ENCODE measurements around the gene CLCA1. TPM values are rescaled to one million over a fixed set of nuclear protein-coding genes. Genes with fewer than 3 reads are reported as not detected.

The CLCA1 gene, protein sequence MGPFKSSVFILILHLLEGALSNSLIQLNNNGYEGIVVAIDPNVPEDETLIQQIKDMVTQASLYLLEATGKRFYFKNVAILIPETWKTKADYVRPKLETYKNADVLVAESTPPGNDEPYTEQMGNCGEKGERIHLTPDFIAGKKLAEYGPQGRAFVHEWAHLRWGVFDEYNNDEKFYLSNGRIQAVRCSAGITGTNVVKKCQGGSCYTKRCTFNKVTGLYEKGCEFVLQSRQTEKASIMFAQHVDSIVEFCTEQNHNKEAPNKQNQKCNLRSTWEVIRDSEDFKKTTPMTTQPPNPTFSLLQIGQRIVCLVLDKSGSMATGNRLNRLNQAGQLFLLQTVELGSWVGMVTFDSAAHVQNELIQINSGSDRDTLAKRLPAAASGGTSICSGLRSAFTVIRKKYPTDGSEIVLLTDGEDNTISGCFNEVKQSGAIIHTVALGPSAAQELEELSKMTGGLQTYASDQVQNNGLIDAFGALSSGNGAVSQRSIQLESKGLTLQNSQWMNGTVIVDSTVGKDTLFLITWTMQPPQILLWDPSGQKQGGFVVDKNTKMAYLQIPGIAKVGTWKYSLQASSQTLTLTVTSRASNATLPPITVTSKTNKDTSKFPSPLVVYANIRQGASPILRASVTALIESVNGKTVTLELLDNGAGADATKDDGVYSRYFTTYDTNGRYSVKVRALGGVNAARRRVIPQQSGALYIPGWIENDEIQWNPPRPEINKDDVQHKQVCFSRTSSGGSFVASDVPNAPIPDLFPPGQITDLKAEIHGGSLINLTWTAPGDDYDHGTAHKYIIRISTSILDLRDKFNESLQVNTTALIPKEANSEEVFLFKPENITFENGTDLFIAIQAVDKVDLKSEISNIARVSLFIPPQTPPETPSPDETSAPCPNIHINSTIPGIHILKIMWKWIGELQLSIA
- not detected for polyA plus RNA-seq (2013, experiment 1 of 2; ENCODE audit: insufficient read length)
- not detected for polyA plus RNA-seq (2013, experiment 2 of 2; ENCODE audit: insufficient read length)

DNA sequence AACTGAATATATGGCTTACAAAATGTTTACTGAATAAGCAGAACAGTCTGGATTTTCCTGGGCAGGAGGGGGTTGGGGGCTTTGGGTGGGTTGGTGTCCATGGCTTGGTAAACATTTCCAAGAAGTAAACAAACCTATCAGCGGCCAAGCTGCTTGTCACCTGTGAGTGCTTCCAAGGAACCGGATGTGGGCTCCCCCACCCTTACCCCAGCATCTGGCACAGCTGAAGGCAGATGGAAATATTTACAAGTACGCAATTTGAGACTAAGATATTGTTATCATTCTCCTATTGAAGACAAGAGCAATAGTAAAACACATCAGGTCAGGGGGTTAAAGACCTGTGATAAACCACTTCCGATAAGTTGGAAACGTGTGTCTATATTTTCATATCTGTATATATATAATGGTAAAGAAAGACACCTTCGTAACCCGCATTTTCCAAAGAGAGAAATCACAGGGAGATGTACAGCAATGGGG, at the start of gene CLCA1:
CLCA1 (plus strand) TSS at position 427 of the 477 bp plus-strand sequence; CDS start at position 472, 45 bp downstream.
- DNase-seq: no peak

DNA sequence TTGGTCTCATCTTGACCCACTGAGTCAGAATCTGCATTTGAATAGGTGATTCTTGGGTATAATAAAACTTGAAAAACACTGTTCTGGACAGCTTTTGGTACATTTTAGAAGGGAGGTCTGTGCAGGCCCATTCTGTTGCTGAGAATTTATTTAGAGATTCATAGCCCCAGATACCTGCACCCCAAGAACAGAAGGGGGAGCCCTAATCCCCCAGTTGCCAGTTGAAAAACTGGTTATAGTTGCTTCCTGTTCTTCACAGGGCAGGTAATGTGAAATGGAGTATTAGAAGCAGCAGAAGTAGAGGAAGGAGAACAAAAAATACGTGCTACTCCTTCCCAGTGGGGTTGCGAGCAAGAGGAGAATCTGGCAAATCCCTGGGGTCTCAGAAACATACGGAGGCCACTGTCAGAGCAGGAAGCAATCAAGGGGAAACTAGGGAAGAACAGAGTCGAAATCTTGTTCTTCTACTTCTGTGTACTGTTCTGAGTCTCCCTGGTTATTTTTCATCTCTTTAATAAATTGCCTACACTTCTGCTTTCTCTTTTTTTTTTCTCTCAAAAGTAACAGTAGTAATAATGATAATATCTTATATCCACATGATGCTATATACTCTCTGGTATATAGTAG, 49.3 kb upstream of the CLCA1 start:
- DNase-seq: peak; percentile 37

DNA sequence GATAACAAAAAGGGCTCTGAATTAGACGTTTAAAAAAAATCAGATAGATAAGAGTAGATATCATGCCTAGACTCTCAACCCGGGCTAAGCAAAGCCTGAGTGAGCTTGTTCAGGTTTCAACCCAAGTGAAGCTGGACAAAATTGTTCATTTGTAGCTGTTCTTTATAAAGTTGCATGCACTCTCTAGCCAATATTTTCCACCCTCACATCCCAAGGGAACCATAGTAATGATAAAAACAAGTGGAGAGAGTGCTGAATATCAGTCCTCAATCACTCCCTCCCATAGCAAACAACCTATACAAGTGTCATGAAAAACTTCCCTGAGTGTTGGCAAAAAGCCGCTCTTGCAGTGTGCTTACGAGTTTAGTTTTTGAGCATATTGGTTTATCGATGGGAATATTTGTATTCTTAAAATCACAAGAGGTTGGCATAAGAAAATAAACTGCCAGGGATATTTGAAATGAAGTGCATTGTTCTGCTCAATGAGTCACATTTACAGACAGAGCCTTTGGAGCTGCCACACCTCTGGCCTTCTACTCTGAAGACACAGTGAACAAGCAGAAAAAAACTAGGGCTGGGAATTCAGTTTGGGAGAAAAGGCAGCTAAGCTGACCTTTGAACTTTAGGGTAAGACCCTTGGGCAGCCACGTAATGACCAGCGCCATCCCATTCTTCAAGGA, 47.0 kb upstream of the CLCA1 start:
- no peak for DNase-seq

DNA sequence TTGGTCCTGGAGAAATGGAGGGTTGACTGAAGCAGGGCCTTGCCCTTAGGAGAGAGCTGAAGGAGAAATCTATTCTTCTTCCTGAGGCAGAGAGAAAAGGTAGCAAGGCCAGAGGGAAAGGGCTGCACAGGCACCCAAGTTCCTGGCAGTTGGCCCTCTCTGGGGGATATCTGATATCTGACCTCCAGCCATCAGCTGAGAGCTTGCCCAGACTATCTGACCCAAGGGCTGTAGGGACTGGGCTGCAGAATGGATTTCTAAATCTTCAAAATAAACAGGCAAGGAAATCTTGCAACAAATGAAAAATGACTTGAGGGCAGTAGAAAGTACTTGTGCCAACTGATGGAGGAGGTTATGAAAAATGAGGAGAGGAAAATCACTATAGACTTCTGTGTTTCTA, 45.3 kb upstream of the CLCA1 start:
- no peak for DNase-seq

DNA sequence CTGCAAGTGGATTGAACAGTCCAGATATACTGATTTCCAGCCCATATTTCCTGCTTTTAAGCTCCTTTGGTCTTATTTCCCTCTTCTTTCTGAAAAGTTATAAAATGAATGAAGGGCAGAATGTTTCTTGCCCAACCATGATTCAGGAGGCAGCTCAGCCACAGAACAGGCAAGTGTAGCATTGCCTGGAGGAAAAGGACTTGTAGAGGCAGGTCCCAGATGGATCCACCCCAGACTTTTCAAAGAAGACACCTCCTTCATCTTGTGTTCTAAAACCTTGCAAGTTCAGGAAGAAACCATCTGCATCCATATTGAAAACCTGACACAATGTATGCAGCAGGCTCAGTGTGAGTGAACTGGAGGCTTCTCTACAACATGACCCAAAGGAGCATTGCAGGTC, 44.9 kb upstream of the CLCA1 start, which contains the start of gene CLCA2:
CLCA2 (plus strand) TSS at position 299 of the 400 bp plus-strand sequence; CDS start at position 376, 77 bp downstream.
- no peak for DNase-seq

DNA sequence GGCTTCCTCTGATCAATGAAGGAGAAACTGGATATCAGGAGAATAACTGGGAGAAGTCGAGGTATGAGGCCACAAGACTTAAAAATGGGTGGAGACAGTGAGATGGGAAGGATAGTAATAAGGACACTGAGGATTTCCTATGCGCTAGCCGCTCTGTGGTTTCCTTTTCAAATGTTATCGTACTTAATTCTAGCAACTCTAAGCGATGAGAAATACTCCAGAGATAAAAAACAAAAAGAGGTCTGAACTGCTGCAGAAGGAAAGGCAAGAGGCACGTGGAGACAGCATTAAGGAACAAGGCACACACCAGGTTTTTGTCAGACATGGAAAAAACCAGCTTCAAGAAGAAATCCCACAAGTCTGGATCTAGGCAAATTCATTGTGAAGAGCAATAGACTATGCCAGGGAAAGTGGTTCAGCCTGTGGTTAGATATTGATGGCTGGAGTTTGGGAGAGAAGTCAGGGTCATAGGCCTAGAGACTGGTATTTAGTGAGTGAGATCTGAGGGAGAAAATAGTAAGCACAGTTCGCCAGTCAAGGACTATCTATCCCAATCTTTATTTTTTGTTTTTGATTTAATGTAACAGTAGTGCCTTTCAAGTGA, 39.5 kb upstream of the CLCA1 start:
- peak; percentile 11 for DNase-seq

DNA sequence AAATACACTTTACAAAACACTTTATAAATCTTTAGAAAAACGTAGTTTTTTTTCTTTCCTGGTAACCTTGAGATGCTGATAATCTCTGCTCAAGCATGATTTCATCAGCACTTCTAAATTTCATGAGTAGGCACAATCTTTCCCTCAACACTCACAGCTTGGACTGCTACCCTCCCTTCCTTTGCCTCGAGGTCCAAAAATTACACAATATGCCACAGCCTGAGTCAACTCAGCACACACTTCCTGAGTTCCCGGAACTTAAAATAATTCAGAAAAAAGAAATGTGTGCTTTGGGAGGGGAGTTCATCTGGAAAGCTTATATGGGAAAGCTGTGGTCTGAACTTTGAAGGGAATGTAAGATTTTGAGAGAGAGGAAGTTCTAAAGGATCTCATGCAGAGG, 38.9 kb upstream of the CLCA1 start:
- DNase-seq: peak; percentile 95

DNA sequence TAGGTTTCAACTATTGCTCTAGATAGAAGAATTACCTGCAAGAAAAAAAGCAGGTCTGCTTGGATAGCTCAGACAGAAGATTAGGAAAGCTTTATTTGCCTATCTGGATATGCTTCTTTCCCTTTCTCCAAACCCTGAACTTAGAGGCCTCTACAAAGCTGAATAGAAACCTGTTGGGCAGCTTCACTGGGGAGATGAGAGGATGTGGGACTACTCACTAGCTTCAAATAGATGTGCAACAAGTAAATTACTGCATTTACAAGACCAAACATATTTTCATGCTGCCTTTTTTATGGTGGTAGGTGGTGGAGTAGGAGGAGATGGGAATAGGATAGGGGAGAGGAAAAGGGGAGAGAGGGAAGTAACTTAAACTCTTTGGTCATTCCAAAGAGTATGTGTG, 38.4 kb upstream of the CLCA1 start:
- DNase-seq: no peak

DNA sequence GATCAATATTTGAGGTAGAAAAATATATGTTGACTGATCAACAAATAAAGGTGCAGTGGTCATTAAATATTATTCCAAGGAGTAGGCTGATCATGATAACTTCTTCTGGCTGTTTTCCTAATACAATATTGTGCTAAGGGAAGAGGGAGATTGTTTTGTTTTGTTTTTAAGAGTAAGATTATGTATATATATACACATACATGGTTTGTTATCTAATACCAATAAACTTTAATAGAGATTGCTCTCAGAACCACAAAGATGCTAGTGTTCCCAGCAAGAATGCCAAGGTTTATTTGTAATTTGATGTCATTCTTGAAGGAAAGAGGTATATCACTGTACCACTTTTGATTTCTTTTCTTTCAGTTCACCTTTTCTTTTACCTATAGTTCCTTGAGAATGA, 34.7 kb upstream of the CLCA1 start:
- DNase-seq: no peak

DNA sequence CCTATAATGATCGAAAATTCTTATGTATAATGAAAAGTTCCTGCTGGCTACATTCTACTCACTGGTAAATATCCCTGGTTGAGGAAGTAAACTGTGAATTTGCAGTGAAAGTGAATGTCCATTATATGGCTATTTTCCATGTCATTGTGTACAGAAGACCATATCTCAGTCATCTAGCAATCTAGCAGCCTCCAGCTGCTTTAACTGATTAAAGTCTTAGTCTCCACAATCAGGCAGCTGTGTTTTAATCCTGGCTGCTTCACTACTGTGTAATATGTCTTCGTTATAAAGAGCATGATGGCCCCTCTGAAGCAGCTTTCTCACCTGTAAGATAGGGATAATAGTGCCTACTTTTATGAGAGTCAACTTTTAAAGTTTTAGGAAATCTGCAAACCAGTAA, 33.4 kb upstream of the CLCA1 start:
- DNase-seq: no peak

DNA sequence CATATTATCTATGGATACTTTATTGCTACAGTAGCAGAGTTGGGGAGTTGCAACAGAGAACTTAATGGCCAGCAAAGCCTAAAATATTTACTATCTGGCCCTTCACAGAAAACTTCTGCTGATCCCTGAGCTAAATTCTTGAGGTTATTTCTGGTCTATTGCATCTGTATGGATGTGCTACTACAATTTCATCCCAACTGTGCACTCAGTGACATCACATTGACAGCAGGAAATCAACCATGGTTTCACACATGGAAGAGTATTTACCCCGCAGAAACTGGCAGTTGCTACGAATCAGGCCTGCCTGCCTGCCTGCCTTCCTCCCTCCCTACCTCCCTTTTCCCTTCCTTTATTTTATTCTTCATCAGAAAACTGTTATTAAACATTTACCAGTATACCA, 32.7 kb upstream of the CLCA1 start:
- DNase-seq: peak; percentile 56

DNA sequence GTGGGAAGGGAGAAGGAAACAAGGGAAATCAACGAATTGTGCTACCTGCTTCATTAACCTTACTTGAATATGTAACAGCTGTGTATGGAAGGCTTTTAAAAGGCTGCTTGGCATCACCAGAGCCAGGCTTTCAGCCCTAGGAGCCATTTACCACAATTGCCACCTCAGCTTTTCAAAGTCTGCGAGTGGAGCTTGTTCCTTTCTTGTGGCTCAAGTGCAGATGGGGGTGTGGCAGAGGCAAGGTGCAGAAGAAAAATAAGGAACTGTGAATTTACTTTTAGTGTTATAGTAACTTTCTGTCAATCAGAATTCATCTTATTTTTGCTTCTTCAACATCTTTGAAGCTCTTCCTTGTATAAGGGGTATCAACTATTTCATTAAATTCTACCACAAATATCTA, 27.1 kb upstream of the CLCA1 start:
- no peak for DNase-seq

DNA sequence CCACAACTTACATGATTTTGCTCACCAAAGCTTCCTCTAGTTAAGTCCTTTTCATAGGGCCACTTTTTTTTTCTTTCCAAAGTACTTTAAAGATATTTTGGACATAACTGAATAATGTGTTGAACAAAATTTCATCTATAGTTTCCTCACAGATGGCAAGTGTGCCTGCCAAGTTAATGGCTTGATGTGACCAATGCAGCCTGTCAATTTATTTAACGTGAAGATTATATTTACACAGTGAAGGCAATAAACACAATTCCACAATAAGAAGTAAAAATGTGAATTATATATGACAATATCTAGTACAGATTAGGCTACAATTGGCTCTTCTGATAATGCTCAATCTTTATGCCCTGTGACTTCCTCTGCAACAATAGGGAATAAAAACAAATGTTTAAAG, 26.7 kb upstream of the CLCA1 start:
- DNase-seq: no peak

DNA sequence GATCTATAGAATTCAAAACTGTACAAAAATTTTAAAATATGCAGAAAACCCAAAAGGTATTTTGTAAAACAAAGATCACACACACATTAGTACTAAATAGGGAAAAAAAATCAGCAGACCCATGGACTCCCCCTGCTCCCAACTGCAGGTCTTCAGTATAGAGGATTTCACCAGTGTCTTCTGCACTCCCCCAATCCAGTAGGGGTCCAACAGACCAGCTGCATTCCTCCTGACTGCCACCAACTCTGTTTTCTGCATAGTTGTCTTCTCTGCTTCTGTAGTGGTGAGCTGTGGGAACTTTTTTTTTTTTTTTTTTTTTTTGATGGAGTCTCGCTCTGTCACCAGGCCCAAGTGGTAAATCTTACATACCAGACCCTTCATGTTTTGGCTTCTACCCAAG, 22.8 kb upstream of the CLCA1 start:
- DNase-seq: peak; percentile 37

DNA sequence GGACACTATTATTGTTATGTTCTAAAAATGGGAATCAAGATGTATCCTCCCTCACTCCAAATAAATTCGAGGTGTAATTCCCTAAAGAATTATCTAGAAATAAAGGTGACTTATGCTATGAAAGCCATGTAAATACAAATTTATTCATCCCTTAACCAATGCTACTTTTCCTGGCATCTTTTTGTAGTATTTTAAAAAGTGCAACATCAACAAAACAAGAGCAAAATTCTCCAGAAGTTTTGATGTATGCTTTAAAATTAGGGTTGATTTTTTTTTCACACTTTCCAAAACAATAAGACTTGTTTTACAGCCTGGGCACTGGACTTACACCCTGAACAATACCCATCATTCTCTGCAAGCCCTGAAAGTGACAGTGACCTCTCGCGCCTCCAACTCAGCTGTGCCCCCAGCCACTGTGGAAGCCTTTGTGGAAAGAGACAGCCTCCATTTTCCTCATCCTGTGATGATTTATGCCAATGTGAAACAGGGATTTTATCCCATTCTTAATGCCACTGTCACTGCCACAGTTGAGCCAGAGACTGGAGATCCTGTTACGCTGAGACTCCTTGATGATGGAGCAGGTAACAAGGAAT, 21.4 kb upstream of the CLCA1 start:
- no peak for DNase-seq

DNA sequence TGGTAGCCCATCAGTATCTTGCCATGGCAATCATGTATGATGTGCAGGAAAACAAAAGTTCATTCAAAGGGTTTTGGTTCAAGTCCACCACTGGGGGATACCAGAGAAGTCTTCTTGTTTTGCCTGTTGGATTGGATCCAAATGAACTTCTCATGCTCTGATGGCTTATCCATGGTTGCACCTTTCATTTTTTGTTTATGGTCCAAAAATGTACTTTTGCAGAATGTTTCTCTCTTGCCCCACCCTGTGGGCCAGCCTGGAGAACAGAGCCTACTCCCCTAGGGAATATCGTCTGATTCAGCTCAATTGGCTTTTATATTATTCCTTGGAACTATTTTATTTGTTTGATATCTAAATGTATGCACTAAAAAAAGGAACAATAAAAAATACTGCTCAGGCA, 20.1 kb upstream of the CLCA1 start:
- DNase-seq: no peak

DNA sequence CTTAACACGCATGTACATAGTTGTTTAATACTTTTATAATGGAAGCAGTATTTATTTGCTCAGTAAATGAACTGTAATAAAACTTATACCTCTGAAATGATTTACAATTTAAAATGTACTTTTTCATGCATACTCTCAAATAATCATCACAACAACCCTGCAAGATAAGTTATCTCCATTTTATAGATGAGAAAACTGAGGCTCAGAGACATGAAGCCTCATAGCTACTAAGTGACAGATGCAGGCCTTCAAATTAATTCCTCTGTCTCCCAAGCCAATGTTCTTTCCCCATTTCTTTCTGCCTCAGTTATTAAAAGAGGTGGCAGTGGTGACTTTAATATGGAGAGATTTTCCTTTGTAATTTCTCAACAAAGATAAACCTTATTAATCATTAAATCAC, 19.6 kb upstream of the CLCA1 start:
- DNase-seq: no peak

DNA sequence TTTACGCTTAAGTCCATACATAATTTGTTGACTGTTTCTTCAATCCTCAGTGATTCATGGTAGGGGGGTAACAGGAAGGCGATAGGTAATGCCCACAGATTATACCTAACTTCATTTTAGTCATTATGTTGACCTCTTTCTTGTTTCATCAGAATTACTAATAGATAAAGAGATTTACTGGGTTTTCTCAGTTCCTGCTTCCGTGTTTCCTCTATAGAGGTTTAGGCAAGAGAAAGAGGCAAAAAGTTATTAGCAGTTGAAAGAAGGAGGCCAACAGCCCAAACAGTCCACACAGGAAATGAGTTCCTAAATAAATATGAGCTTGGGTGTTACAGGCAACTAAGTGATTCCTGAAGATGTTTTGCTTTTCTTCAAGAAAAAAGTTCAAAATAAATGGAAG, 17.9 kb upstream of the CLCA1 start:
- DNase-seq: no peak

DNA sequence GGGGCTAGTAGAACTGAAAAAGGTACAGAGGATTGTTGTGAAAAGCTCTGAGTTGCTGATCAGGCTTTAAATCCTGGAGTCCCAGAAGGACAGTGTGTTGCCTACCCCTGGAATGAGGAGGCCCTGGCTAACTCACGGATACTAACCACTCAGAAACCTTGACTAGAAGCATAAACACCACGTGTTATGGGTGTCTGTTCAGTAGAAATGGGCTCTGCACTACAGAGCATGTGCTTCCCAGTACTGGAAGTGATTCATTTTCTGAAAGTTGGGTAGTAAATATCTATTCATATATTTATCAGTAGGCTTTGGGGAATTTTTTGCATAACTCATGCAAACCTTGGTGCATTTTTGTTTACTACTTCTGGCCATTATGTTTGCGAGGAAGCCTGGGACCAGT, 15.1 kb upstream of the CLCA1 start:
- no peak for DNase-seq

DNA sequence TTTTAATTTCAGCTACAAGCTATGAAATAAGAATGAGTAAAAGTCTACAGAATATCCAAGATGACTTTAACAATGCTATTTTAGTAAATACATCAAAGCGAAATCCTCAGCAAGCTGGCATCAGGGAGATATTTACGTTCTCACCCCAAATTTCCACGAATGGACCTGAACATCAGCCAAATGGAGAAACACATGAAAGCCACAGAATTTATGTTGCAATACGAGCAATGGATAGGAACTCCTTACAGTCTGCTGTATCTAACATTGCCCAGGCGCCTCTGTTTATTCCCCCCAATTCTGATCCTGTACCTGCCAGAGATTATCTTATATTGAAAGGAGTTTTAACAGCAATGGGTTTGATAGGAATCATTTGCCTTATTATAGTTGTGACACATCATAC, 13.7 kb upstream of the CLCA1 start:
- no peak for DNase-seq

DNA sequence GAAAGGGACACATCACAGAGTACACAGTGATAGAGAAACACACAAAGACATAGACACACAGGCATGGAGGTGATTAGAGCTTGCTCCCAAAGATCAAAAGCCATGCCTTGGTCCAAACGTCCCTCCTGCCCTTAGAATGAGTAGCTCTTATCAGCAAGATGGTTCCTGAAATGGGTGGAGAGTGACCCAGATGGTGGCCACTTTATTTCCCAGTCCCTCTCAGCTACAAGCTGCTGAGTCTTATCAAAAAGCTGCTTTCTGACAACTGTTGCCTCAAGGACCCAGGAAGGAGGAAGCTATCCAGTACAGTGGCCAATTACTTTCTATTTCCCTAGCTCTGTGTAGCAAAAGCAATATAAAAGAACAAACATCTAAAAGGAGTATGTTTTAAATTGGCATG, 7.7 kb upstream of the CLCA1 start:
- no peak for DNase-seq
